HG02973 (cell line): ENCODE data around the gene ANKS3.
"Not testable (repeated sequence)": the region's sequence is repeated elsewhere in the genome, so short reads cannot be mapped to it uniquely, and the experiment has no call there.

Source experiments
- ATAC-seq: cut with Tn5 transposase; IDR thresholded peaks from one replicate; pipeline ENCODE4 v1.9.1; 2021; ENCODE audit warnings: moderate library complexity; ENCODE audit not compliant: unreplicated experiment

The ANKS3 gene

DNA sequence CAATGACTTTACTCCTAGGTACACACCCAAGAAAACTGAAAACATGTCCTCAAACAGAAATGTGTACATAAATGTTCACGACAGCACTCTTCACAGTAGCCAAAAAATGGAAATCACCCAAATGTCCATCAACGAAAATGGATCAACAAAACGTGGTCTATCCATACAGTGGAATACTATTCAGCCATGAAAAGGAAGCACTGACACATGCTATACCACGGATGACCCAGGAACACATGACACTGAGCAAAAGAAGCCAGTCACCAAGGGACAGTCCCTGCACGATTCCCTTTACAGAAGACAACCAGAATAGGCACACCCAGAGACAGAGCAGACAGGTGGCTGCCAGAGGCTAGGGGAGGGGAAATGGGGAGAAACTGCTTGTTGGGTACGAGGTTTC, 21.6 kb upstream of the ANKS3 start:
- no peak for ATAC-seq

DNA sequence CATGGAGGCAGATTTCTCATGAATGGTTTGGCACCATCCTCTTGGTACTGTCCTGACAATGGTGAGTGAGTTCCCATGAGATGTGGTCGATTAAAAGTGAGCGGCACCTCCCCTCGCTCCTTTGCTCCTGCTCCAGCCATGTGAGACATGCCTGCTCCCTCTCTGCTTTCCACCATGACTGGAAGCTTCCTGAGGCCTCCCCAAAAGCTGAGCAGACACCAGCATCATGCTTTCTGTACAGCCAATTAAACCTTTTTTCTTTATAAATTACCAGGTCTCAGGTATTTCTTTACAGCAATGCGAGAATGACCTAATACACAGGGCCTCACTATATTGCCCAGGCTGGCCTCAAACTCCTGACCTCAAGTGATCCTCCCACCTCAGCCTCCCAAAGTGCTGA, 20.8 kb upstream of the ANKS3 start:
- no peak for ATAC-seq

DNA sequence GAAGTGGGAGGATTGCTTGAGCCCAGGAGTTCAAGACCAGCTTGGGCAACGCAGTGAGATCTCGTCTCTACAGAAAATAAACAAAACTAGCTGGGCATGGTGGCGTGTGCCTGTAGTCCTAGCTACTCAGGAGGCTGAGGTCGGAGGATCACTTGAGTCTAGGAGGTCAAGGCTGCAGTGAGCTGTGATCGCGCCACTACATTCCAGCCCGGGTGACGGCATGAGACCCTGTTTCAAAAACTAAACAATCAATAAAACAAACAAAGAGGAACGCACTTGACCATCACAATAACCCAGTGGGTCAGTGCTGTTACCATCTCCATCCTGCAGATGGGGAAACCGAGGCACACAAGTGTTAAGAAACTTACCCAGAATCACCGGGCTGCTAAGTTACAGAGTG, 19.2 kb upstream of the ANKS3 start:
- no peak for ATAC-seq

DNA sequence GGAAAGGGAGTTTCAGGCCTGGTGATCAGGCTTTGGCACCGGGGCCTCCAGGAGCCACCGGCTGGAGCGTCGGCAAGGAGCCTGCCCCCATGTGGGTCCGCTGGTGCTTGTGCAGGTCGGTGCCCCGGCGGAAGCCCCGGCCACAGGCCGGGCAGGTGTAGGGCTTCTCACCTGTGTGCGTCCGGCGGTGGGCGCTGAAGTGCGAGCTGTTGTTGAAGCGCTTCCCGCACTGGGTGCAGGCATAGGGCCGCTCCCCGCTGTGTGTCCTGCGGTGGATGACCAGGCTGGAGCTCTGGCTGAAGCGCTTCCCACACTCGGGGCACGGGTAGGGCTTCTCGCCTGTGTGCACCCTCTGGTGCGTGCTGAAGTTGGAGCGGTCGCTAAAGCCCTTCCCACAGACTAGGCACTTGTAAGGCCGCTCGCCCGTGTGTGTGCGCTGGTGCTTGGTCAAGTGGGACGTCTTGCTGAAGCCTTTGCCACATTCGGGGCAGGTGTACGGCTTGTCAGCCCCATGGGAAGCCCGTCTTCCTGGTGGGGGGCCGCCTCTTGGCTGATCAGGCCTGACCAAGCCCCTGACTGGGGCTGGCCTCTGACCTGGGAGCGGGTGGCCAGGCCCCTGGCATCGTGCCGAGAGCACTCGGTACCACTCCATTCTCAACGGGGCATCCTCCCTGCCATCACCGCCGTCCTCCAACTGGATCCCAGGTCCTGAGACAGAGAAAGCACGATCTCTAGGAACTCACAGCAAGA, 18.5 kb upstream of the ANKS3 start:
- no peak for ATAC-seq

DNA sequence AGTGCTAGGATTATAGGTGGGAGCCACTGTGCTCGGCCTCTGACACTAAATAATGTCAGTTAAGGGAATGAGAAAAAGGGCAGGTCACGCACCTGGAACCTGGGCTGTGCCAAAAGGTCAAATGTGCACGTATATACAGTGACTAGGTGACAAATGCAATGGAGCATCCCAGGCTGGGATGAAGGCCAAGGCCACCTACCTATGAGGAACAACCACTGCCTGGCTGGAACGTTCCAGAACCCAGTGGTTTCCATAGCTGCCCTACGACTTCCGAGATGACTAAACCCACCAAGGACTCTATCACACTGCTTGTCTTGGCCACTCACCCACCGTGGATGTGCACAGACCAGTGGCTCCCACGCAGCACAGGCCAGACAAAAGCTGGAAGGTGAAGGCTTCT, 16.8 kb upstream of the ANKS3 start:
- no peak for ATAC-seq

DNA sequence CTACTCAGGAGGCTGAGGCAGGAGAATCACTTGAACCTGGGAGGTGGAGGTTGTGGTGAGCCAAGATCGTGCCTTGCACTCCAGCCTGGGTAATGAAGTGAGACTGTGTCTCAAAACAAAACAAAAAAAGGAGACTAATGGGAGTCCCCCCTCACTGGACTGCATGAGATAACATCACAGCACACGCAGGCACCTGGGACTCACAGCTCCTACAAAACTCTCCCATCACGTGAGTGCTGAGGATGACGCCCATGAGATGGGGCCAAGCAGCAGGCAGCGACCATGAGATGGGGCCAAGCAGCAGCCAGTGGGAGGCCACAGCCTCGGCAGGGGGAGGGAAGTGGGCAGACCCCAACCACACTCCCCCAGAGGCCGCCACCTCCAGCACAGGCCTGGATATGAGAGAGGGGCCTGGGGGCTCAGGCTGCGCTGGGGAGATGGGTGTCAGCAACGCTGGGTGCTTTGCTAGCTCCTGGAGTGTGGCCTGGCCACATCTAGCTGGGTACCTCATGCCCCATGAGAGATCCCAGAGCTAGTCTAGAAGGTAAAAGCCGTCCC, 15.7 kb upstream of the ANKS3 start:
- no peak for ATAC-seq

DNA sequence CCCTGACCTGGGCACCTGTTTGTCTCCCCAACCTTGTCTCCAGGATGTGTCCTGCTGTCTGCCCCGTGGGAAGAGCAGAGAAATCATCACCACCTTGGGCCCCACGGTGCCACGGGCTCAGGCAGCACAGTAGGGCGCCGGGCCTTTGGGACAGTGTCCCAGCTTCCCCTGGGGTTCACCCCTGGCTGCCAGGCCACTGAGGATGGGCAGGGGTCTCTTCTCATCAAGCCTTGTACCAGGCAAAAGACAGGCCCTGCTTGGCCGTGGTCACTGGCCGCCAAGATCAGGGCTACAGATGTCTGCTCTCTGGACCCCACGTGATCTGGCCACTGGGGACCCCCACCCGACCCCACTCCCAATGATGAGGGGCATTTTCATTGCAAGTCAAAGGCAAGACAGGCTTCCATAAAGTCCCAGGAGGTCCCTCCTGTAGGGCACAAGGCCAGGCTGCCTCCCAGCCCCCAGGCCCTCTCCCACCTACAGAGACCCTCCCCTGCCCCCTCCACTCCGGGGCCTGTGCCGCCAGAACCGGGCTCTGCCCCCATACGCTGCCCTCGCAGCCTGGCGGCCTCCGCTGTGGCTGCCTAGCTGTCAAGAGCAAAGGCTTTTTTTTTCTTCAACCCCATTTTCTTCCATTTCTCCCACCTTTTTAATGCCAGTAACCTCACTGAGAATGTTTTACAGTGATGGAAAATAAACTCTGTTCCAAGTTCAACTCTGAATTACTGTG, 14.8 kb upstream of the ANKS3 start:
- ATAC-seq: no peak

DNA sequence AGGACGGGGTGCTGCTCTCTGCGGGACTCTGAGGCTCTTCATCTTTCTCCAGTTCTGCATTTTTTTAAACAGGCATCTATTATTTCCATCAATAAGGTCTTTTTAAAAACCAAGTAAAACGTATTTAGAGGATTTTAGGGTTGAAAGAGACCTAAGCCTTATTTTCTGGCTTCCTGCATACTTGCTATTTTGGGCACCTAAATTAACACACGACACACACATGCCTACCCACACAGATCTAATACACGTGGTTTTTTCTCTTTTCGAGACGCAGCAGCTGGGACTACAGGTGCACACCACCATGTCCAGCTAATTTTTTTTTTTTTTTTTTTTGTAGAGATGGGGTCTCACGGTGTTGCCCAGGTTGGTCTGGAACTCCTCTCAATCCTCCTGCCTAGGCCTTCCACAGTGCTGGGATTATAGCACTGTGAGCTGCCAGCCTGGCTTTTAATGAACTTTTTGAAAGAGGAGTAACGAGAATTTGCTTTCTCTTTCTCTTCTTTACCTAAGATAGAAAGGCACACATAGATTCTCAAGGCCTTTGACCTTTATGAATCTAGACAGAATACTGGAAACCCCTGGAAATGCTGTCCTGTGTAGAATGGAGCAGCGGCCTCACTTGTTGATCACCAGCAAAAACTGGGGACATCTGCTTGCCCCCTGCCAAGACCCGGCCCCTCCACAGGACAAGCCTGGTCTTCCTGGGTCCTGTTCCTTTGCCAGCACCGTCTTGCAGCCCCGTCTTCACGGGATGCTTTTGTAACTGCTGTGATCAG, 14.0 kb upstream of the ANKS3 start:
- ATAC-seq: no peak

DNA sequence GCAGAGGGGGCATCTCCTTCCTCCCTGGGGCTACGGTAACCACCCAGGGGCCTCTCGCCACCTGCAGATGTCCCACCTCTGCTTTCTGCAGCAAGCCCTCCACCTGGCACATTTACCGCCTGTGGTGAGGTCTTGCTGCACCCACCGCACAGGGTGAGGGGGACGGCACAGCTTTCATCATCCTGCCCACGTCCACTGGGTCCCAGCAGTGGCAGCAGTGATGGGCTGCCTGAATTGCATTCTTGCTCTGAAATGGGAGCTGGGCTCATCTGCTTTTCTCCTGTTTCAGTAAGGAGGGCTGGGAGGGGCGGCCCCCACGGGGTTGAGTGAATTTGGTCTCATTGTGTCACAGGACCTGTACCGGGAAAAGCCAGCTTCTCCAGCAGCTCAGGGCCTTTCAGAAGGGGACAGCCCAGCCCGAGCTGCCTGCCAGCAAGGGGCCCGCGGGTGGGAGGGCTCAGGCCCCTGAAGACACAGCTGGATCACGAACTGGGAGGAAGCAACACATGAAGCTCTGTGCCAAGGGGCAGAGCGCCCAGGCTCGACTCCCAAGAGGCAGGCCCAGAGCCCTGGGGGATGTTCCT, 13.0 kb upstream of the ANKS3 start:
- no peak for ATAC-seq

DNA sequence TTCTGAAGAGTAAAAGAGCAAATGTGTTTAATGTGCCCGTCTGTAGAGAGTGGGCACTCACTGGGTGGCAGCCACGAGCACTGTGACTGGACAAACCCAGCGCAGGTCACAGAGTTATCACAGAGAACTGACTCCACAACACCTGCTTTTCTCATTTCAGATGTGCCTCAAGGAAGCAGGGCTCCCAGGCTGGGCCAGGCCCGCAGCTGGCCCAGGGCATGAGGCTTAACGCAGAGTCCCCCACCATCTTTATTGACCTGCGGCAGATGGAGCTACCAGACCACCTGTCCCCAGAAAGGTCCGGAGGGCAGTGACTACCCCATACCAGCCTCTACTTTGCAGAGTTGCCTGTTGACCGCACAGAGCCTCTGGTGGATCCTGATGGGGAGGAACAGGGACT, 12.1 kb upstream of the ANKS3 start:
- no peak for ATAC-seq

DNA sequence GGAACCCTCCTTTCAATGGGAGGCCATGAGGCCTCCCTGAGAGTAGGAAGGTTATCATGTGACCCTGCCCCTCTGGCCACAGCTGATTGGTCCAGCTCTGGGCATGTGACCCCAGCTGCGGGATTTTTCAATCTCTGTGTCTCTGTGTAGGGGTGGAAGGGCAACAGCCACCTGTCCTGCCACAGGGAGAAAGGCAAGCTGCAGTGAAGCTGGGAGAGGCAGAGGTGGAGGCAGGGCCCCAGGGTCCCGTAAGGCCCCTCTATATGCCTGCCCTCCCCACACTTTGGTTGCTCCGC, 11.2 kb upstream of the ANKS3 start:
- no peak for ATAC-seq

DNA sequence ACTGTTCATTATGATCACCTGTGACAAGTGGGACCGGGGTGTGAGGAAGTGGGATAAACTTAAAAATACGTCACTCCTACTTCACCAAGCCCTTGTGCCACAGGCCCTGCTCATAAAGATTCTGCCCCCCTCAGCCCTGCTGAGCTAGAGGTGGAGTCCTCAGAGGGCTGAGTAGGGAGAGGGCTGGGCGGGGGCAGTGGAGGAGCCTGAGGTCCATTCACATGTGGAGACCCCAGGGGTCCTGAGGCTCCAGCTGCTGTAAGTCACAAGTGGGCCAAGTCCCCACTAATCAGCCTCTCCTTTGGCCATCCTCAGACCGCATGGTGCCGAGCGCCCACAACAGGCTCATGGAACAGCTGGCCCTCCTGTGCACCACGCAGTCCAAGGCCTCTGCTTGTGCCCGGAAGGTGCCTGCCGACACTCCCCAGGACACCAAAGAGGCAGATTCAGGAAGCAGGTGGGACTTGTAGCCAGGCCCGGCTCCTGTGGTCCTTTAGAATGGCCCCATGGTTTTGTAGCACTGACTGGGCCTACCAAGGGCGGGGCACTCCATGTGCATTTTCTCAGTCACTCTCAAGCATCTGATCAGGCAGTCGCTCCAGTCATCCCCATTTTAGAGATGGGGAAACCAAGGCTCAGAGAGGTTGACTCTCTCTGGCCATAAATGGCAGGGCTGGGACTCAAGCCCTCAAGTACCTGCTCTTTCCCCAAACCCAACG, 10.6 kb upstream of the ANKS3 start:
- no peak for ATAC-seq

DNA sequence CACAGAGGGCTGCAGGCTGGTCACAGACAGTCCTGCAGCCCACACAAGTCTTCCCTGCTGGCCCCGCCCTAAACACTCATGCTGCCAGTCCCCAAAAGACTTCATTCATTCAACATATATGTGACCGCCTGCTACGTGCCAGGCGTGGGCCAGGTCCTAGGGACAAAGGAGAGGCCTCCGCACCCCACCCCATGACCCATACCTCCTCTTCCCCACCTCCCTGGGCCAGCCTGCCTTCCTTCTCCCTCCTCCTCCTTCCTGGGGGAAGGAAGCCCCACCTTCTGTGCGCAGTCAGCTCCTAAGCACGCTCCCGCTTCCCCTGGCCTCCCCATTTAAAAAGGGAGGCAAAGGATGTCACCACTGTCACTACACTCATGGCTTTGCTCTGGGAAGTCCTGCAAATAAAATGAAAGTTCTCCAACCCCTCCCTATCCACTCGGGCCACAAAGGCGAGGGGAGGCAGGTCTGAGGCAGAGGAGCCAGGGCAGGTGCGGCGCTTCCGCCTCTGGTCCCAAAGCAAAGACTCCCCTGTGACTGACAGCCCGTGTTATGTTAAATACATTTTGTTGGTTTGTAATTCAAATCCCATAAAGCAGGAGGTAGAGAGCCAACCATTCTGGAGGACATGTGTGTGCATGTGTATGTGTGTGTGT, 9.3 kb upstream of the ANKS3 start:
- no peak for ATAC-seq

DNA sequence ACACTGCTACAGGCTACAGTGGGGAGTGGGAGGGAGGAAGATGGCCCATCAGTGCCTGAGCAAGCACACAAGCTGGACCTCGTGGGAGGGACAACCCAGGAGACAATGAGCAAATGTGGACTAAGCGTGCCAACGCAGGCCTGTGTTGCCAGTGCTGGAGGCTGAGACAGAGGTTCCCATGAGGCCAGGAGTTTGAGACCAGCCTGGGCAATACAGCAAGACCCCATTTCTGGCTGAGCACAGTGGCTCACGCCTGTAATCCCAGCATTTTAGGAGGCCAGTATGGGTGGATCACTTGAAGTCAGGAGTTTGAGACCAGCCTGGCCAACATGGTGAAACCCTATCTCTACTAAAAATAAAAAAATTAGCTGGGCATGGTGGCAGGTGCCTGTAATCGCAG, 4.3 kb upstream of the ANKS3 start:
- not testable (repeated sequence) for ATAC-seq

DNA sequence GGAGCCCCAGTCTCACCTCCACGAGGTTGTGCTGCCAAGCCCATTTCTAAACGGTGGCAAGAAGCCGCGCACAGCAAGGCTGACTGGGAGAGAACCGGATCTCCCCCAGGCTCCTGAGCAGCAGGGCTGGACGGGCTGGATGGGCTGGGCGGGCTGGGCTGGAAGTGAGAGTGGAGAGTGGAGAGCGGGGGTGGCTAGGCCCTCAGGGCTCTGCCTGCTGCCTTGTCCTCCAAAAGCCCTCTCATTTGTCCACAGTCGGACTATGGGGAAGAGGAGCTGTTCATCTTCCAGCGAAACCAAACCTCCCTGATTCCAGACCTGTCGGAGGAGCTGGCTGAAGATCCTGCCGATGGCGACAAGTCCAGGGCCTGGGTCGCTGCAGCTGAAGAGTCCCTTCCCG, 3.5 kb upstream of the ANKS3 start:
- ATAC-seq: no peak

DNA sequence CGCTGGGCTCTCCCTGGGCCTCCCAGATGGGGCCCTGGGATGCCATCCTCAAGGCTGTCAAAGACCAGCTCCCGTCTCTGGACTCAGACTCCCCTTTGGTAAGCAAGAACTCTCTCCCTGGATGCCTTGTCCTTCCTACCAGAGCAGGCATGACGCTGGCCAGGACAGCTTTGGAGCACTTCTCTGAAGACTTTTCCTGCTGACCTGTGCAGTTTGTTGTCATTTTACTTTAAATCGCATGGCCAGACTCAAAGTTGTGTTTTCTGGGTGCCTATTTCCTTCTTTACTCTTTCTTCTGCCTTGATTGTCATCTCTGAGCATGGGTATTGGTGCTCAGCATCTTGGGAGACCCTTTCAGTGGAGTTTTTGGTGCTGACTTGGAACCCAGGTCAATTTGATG, 2.5 kb upstream of the ANKS3 start:
- ATAC-seq: no peak

DNA sequence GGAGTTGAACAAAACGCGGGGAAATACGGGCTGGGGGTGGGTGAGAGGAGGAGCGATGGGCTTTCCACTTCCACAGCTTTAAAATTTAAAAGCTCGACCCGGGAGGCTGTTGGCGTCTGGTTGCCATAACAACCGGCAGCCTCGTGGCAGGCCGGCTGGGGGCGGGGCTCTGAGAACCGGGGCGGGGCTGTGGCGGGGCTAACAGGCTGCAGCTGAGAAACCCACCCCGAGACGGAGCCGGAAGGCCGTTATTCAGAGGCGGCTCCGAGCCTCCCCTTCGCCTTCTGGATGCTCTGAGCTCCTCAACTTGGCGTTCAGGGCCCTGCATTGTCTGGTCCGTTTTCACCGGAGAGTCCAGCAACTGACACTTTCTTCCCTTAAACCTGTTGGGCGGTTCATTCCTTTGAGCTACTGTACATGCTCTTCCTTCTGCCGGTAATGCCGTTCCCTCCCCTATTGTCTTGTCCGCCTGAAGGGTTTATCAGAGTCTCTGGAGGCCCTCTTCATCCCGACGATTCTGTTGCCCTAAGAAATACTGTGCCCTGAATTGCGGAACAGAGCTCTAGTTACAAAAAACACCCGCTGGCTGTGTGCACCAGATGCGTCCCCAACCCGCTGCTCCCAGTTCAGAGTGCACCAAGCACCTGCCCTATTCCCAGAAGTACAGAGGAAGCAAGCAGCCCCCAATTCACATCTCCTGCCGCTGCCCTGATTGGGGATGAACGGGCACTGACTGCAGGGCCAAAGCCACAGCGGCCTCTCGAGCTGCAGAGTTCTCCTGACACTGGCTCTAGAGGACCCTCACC, 862 bp upstream of the ANKS3 start:
- peak; percentile 43 for ATAC-seq

DNA sequence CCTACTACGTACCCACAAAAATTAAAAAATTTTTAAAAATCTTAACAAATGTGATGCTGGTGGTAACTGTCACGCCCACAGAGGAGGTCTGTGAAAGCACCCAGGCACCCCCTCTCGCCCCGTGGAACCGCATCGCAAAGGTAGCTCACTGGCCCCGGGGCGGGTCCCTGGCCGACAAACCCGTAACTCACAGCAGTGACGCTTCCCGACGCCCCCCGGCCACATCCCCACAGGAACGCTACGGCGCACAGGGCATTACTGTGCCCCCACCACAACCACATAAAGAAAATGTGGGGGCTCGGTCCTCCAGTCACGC, 366 bp downstream of the ANKS3 start:
- ATAC-seq: no peak

DNA sequence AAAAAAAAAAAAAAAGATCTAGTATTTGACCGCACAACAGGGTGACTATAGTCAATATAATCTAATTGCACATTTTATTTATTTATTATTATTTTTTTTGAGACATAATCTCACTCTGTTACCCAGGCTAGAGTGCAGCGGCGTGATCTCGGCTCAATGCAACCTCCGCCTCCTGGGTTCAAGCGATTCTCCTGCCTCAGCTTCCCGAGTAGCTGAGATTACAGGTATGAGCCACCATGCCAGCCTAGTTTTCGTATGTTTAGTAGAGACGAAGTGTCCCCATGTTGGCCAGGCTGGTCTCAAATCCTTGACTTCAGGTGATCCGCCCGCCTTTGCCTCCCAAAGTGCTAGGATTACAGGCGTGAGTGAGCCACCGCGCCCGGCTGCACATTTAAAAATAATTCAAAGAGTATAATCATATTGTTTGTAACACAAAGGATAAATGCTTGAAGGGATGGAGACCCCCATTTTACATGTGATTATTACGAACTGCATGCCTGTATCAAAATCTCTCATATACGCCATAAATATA, 794 bp downstream of the ANKS3 start:
- no peak for ATAC-seq
